HCEC 1CT (cell line): Measurements from ENCODE around the gene RAB17.

ENCODE experiments used
- DNase-seq: peaks from one replicate; pipeline ENCODE4 v3.0.0-alpha.2; 2017

The RAB17 gene

GRCh38 chr2:237556773-237557632 is 33.5 kb downstream of the RAB17 start:
- no peak for DNase-seq

GRCh38 chr2:237555560-237555959 is 35.0 kb downstream of the RAB17 start:
- DNase-seq, result no peak

- DNase-seq, result no peak
These were observed 36.6 kb downstream of the RAB17 start for GRCh38 chr2:237553948-237554347.

GRCh38 chr2:237552908-237553307 is 37.6 kb downstream of the RAB17 start:
- no peak for DNase-seq

GRCh38 chr2:237551071-237551574 is 39.4 kb downstream of the RAB17 start:
- no peak for DNase-seq

- no peak for DNase-seq
These were observed 40.7 kb downstream of the RAB17 start for GRCh38 chr2:237549643-237550415.

- no peak for DNase-seq
These were observed 41.3 kb downstream of the RAB17 start for GRCh38 chr2:237549216-237549615.

- DNase-seq, result no peak
These were observed 42.6 kb downstream of the RAB17 start for GRCh38 chr2:237547841-237548416.

GRCh38 chr2:237546876-237547395 is 43.6 kb downstream of the RAB17 start:
- DNase-seq, result no peak

- no peak for DNase-seq
These were observed 44.3 kb downstream of the RAB17 start for GRCh38 chr2:237546040-237546875.

GRCh38 chr2:237542001-237542704 is 48.4 kb downstream of the RAB17 start:
- no peak for DNase-seq

GRCh38 chr2:237541243-237541642 is 49.3 kb downstream of the RAB17 start:
- DNase-seq, result no peak

GRCh38 chr2:237540823-237541222 is 49.7 kb downstream of the RAB17 start:
- DNase-seq, result peak; percentile 75

- DNase-seq, result no peak
These were observed 50.2 kb downstream of the RAB17 start for GRCh38 chr2:237540223-237540775.

GRCh38 chr2:237539681-237540080 is 50.9 kb downstream of the RAB17 start:
- DNase-seq, result no peak

- no peak for DNase-seq
These were observed 51.6 kb downstream of the RAB17 start for GRCh38 chr2:237538901-237539300.

- no peak for DNase-seq
These were observed 52.4 kb downstream of the RAB17 start for GRCh38 chr2:237538001-237538720.

- no peak for DNase-seq
These were observed 53.9 kb downstream of the RAB17 start for GRCh38 chr2:237536617-237537016.

GRCh38 chr2:237536083-237536415 is 54.5 kb downstream of the RAB17 start:
- no peak for DNase-seq

GRCh38 chr2:237535385-237536082 is 55.0 kb downstream of the RAB17 start:
- DNase-seq, result no peak
